Measurements from ENCODE around the gene PM20D1. TPM values are rescaled to one million over a fixed set of nuclear protein-coding genes. Genes with fewer than 3 reads are reported as not detected.
"Not testable (repeated sequence)": the region's sequence is repeated elsewhere in the genome, so short reads cannot be mapped to it uniquely, and the experiment has no call there.

PM20D1 gene
- total and polyA plus RNA-seq, 8 donors: 0.45 to 12.3 (median 2.7) TPM; not detected in 2

DNA sequence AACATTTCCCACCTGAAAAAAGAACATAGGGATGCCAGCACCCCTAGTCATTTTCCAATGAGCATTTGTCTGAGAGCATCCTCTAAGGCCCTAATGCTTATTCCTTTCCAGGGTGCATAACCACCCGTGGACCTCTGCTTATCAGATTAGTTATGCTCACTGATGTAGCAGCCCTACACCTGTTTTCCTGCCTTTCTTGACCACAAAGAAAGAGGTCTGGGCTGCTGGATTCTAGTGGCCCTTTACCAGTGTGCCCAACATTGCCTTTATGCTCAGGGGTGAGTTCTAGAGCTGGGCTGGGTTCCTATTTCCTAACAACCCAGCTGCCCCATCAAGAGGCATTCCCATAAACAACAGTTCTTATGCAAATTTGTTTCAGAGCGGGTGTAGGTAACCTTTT is 20.3 kb upstream of the PM20D1 start:
- Histone ChIP-seq H3K27me3 (no peaks in the 10 kb centered on the region), H3K27ac (no peak overlapping the region), H3K4me1 (no peaks in the 10 kb centered on the region), H3K36me3 (no peaks in the 10 kb centered on the region), H3K4me3 (no peak overlapping the region), H3K9me3 (peaks cover 0 to 14% (median 9%) of the 10 kb centered on the region in 4 donors)
- no peak for DNase-seq
- intact Hi-C loops (cut with DNase I; ENCODE audit: low total_unique reads): no loop called here
- 39 to 75% (median 55%) methylated on average over 2 of the region's 2 CpGs for WGBS, 5 donors
- TF ChIP-seq POLR2A (IDR thresholded peaks at IDR 0.05): no peak
- TF ChIP-seq EP300 (IDR thresholded peaks at IDR 0.05): no peak
- TF ChIP-seq POLR2AphosphoS5 (IDR thresholded peaks at IDR 0.05): no peak
- no peak for TF ChIP-seq CTCF (IDR thresholded peaks at IDR 0.05)

DNA sequence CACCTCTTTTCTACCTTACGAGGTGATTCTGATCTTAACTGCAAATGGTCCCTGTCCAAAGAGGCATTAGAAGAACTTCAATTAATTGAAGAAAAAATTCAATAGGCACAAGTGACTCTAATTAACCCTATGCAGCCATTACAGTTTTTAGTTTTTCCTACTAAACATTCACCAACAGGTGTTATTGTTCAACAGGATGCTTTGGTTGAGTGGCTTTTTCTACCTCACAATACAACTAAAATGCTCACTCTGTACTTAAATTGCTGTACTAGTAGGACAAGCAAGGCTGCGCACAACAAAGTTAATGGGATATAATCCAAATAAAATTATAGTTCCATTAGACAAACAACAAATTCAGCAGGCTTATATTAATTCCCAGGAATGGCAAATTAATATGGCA is 11.6 kb upstream of the PM20D1 start:
- H3K27me3 ChIP-seq: no peaks in the 10 kb centered on the region
- intact Hi-C loops (cut with DNase I; ENCODE audit: low total_unique reads): no loop called here
- H3K27ac ChIP-seq: no peak overlapping the region
- H3K4me3 ChIP-seq: no peak overlapping the region
- H3K9me3 ChIP-seq: peaks cover 0 to 9% (median 2%) of the 10 kb centered on the region in 4 donors
- WGBS, 5 donors: 94 to 100% (median 99%) methylated on average over 2 of the region's 2 CpGs
- H3K36me3 ChIP-seq: no peaks in the 10 kb centered on the region
- TF ChIP-seq POLR2A (IDR thresholded peaks at IDR 0.05) (no peak), EP300 (IDR thresholded peaks at IDR 0.05) (no peak), CTCF (IDR thresholded peaks at IDR 0.05) (no peak), POLR2AphosphoS5 (IDR thresholded peaks at IDR 0.05) (no peak)
- peaks cover 0 to 15% (median 4%) of the 10 kb centered on the region in 4 donors for H3K4me1 ChIP-seq
- no peak for DNase-seq

GRCh38 chr1:205858141-205858961 is 8.4 kb upstream of the PM20D1 start:
- Histone ChIP-seq H3K27ac (peak overlapping the region in 3 of 5 donors; percentile 13 to 64 (median 45)), H3K9me3 (peaks cover 0 to 10% (median 7%) of the 10 kb centered on the region in 4 donors), H3K36me3 (no peaks in the 10 kb centered on the region), H3K4me1 (peaks cover 0 to 15% (median 0%) of the 10 kb centered on the region in 4 donors), H3K27me3 (no peaks in the 10 kb centered on the region), H3K4me3 (no peak overlapping the region)
- TF ChIP-seq EP300 (IDR thresholded peaks at IDR 0.05) (no peak), CTCF (IDR thresholded peaks at IDR 0.05) (peak in 2 of 7 experiments; percentile 10 to 15)
- no peak for DNase-seq
- intact Hi-C loops (cut with DNase I; ENCODE audit: low total_unique reads): no loop called here
- 21 to 38% (median 34%) methylated on average over 6 of the region's 6 CpGs for WGBS, 5 donors

- H3K4me1 ChIP-seq: peaks cover 0 to 15% (median under 1%) of the 10 kb centered on the region in 4 donors
- 59 to 93% (median 83%) methylated on average over 2 of the region's 2 CpGs for WGBS, 5 donors
- H3K9me3 ChIP-seq: peaks cover 0 to 10% (median 7%) of the 10 kb centered on the region in 4 donors
- H3K27me3 ChIP-seq; DNase-seq; H3K4me3 ChIP-seq; intact Hi-C loops (cut with DNase I; ENCODE audit: low total_unique reads); H3K36me3 ChIP-seq: not testable (repeated sequence)
- peak overlapping the region in 2 of 5 donors; percentile 45 to 64 for H3K27ac ChIP-seq
Observed at GRCh38 chr1:205857501-205857900, 7.6 kb upstream of the PM20D1 start.

- Histone ChIP-seq H3K4me3 (no peak overlapping the region), H3K9me3 (peaks cover 0 to 8% (median 6%) of the 10 kb centered on the region in 4 donors), H3K4me1 (peaks cover 0 to 19% (median 4%) of the 10 kb centered on the region in 4 donors), H3K27ac (no peak overlapping the region), H3K36me3 (no peaks in the 10 kb centered on the region), H3K27me3 (no peaks in the 10 kb centered on the region)
- intact Hi-C loops (cut with DNase I; ENCODE audit: low total_unique reads): no loop called here
- no peak for DNase-seq
- no peak for TF ChIP-seq EP300 (IDR thresholded peaks at IDR 0.05)
- no peak for TF ChIP-seq POLR2AphosphoS5 (IDR thresholded peaks at IDR 0.05)
- TF ChIP-seq POLR2A (IDR thresholded peaks at IDR 0.05): no peak
- no peak for TF ChIP-seq CTCF (IDR thresholded peaks at IDR 0.05)
Observed at GRCh38 chr1:205856433-205856832, 6.5 kb upstream of the PM20D1 start.
